ENCODE data around the gene MAP1B. TPM values are rescaled to one million over a fixed set of nuclear protein-coding genes. Genes with fewer than 3 reads are reported as not detected.

Gene MAP1B
- polyA plus RNA-seq, 1 donor (not counting 4 experiments of a cell fraction or from before 2014, with no cell fraction given), result 3.3 TPM

- H3K27ac ChIP-seq (ENCODE audit: control insufficient read depth, insufficient read depth, low read length), result no peak overlapping the region
- DNase-seq (ENCODE audit: low read depth, low spot score), result no peak
- no peak overlapping the region for H3K4me3 ChIP-seq (ENCODE audit: control insufficient read depth in 2 of 3, extremely low read depth in 1 of 3, insufficient read depth in 2 of 3, low read depth in 1 of 3, low read length in 3 of 3)
- H3K4me1 ChIP-seq (ENCODE audit: control insufficient read depth, extremely low read depth, insufficient read depth, low read length), result peaks cover 18% of the 10 kb centered on the region
- H3K9me1 ChIP-seq (ENCODE audit: control insufficient read depth, extremely low read depth, insufficient read depth, low read length), result no peaks in the 10 kb centered on the region
- no peak for FAIRE-seq
- H3K4me2 ChIP-seq (ENCODE audit: control insufficient read depth, extremely low read depth, insufficient read depth, low read depth, low read length), result peak overlapping the region; percentile 25
- H4K20me1 ChIP-seq (ENCODE audit: control insufficient read depth, extremely low read depth, insufficient read depth, low read length), result no peaks in the 10 kb centered on the region
- H2AFZ ChIP-seq (ENCODE audit: control insufficient read depth, low read length), result no peak overlapping the region
- no peak for TF ChIP-seq CTCF (optimal IDR thresholded peaks at IDR 0.05 in 1 of 3, IDR thresholded peaks at IDR 0.05 in 1 of 3, conservative IDR thresholded peaks at IDR 0.05 in 1 of 3; ENCODE audit: extremely low read depth in 1 of 3, insufficient read depth in 2 of 3, low read length in 3 of 3)
- no peak for TF ChIP-seq EZH2 (IDR thresholded peaks at IDR 0.05; ENCODE audit: low read length)
- no peak overlapping the region for H3K9ac ChIP-seq (ENCODE audit: control insufficient read depth, extremely low read depth, insufficient read depth, low read length)
- dilution Hi-C loops (cut with MboI; ENCODE audit: extremely low pct_ligation_motif_present, low sequenced_read_pairs), result no loop called here
- no peaks in the 10 kb centered on the region for H3K9me3 ChIP-seq (ENCODE audit: control insufficient read depth, low read depth, low read length)
- peaks cover 0 to 2% of the 10 kb centered on the region in 2 experiments for H3K36me3 ChIP-seq (ENCODE audit: control insufficient read depth in 2 of 2, extremely low read depth in 1 of 2, insufficient read depth in 2 of 2, low read length in 2 of 2)
- no peaks in the 10 kb centered on the region for H3K27me3 ChIP-seq (ENCODE audit: control insufficient read depth, extremely low read depth, insufficient read depth, low read length)
- no peaks in the 10 kb centered on the region for H3K79me2 ChIP-seq (ENCODE audit: control insufficient read depth, insufficient read depth, low read length)
Measured at GRCh38 chr5:72187388-72188075, 80.3 kb downstream of the MAP1B start.

GRCh38 chr5:72188166-72188565, 80.9 kb downstream of the MAP1B start:
- Histone ChIP-seq H3K4me2 (ENCODE audit: control insufficient read depth, extremely low read depth, insufficient read depth, low read depth, low read length) (no peak overlapping the region), H2AFZ (ENCODE audit: control insufficient read depth, low read length) (no peak overlapping the region), H3K36me3 (ENCODE audit: control insufficient read depth in 2 of 2, extremely low read depth in 1 of 2, insufficient read depth in 2 of 2, low read length in 2 of 2) (peaks cover 0 to 2% of the 10 kb centered on the region in 2 experiments), H3K4me1 (ENCODE audit: control insufficient read depth, extremely low read depth, insufficient read depth, low read length) (peaks cover 18% of the 10 kb centered on the region), H3K9ac (ENCODE audit: control insufficient read depth, extremely low read depth, insufficient read depth, low read length) (no peak overlapping the region), H4K20me1 (ENCODE audit: control insufficient read depth, extremely low read depth, insufficient read depth, low read length) (no peaks in the 10 kb centered on the region), H3K9me3 (ENCODE audit: control insufficient read depth, low read depth, low read length) (no peaks in the 10 kb centered on the region), H3K27me3 (ENCODE audit: control insufficient read depth, extremely low read depth, insufficient read depth, low read length) (no peaks in the 10 kb centered on the region), H3K9me1 (ENCODE audit: control insufficient read depth, extremely low read depth, insufficient read depth, low read length) (no peaks in the 10 kb centered on the region), H3K79me2 (ENCODE audit: control insufficient read depth, insufficient read depth, low read length) (no peaks in the 10 kb centered on the region), H3K4me3 (ENCODE audit: control insufficient read depth in 2 of 3, extremely low read depth in 1 of 3, insufficient read depth in 2 of 3, low read depth in 1 of 3, low read length in 3 of 3) (no peak overlapping the region), H3K27ac (ENCODE audit: control insufficient read depth, insufficient read depth, low read length) (no peak overlapping the region)
- FAIRE-seq (no peak), DNase-seq (ENCODE audit: low read depth, low spot score) (no peak)
- TF ChIP-seq EZH2 (IDR thresholded peaks at IDR 0.05; ENCODE audit: low read length) (no peak), CTCF (optimal IDR thresholded peaks at IDR 0.05 in 1 of 3, IDR thresholded peaks at IDR 0.05 in 1 of 3, conservative IDR thresholded peaks at IDR 0.05 in 1 of 3; ENCODE audit: extremely low read depth in 1 of 3, insufficient read depth in 2 of 3, low read length in 3 of 3) (no peak)
- dilution Hi-C loops (cut with MboI; ENCODE audit: extremely low pct_ligation_motif_present, low sequenced_read_pairs), result no loop called here
